IMR-90 (cell line): Measurements from ENCODE around the gene YWHAG. TPM values are rescaled to one million over a fixed set of nuclear protein-coding genes. Genes with fewer than 3 reads are reported as not detected.

Source experiments
- ATAC-seq: fragments of 200-7000 bp; cut with Tn5 transposase; 2 replicates; pipeline ENCODE4 v1.9.1; 2020; ENCODE audit warnings: low read depth, mild to moderate bottlenecking, moderate library complexity
- BruUV-seq: library from RNA; stranded (reverse); fragments of 400-500 nt; replicated peaks from 2 replicates; lab custom pipeline; 2021; lab: Mats Ljungman, UMichigan
- CTCF ChIA-PET: fragments of 300-600 bp; formaldehyde crosslinking; extraction: SDS; loops from one replicate; lab custom pipeline; 2021; ENCODE audit warnings: antibody characterized with exemption; lab: Yijun Ruan, JAX
- POLR2A ChIA-PET: fragments of 300-600 bp; sonication (Branson Sonifier 250); formaldehyde crosslinking; loops from one replicate; lab custom pipeline; 2022; ENCODE audit warnings: antibody characterized with exemption; ENCODE audit not compliant: unreplicated experiment; lab: Charles Lee
- DNase-seq: peaks from one replicate; pipeline ENCODE4 v3.0.0; 2013
- H2AFZ ChIP-seq: replicated peaks from 2 replicates; pipeline ENCODE3; 2013; ENCODE audit warnings: low read length, mild to moderate bottlenecking; ENCODE audit not compliant: poor library complexity
- H2AK5ac ChIP-seq: 2 replicates; pipeline ENCODE4 v1.6.1; 2013; ENCODE audit warnings: low read depth, low read length, inconsistent platforms
- H2AK9ac ChIP-seq: replicated peaks from 2 replicates; pipeline ENCODE3; 2013; ENCODE audit warnings: mild to moderate bottlenecking, low read depth, low read length, moderate library complexity; ENCODE audit not compliant: poor library complexity
- H2BK120ac ChIP-seq: 2 replicates; pipeline ENCODE4 v1.6.1; 2013; ENCODE audit warnings: low read depth, low read length, inconsistent platforms
- H2BK15ac ChIP-seq: 3 replicates; pipeline ENCODE4 v1.6.1; 2013; ENCODE audit warnings: low read depth, low read length, inconsistent platforms
- H2BK20ac ChIP-seq: 2 replicates; pipeline ENCODE4 v1.6.1; 2013; ENCODE audit warnings: low read depth, mild to moderate bottlenecking, inconsistent platforms, low read length, moderate library complexity
- H2BK5ac ChIP-seq: 2 replicates; pipeline ENCODE4 v1.6.1; 2013; ENCODE audit warnings: mild to moderate bottlenecking, low read depth, low read length, inconsistent platforms; ENCODE audit not compliant: poor library complexity, severe bottlenecking
- H3K14ac ChIP-seq: replicated peaks from 2 replicates; pipeline ENCODE4 v1.6.1; 2013; ENCODE audit warnings: low read depth, low read length, inconsistent platforms
- H3K18ac ChIP-seq: 2 replicates; pipeline ENCODE4 v1.6.1; 2013; ENCODE audit warnings: low read depth, low read length, control low read depth
- H3K23ac ChIP-seq: 2 replicates; pipeline ENCODE4 v1.6.1; 2013; ENCODE audit warnings: low read depth, low read length, inconsistent platforms
- H3K27ac ChIP-seq: 2 replicates; pipeline ENCODE4 v1.5.1; 2013; ENCODE audit warnings: mild to moderate bottlenecking, control low read depth, low read length; ENCODE audit not compliant: insufficient read depth
- H3K27me3 ChIP-seq: 2 replicates; pipeline ENCODE4 v1.6.1; 2013; ENCODE audit warnings: low read length; ENCODE audit not compliant: control insufficient read depth, insufficient read depth
- H3K36me3 ChIP-seq: 2 replicates; pipeline ENCODE4 v1.6.1; 2013; ENCODE audit warnings: low read length, mixed read lengths; ENCODE audit not compliant: control insufficient read depth, insufficient read depth
- H3K4ac ChIP-seq: 2 replicates; pipeline ENCODE4 v1.6.1; 2013; ENCODE audit warnings: low read depth, low read length, inconsistent platforms
- H3K4me1 ChIP-seq: 2 replicates; pipeline ENCODE4 v1.6.1; 2013; ENCODE audit warnings: low read length, mixed read lengths; ENCODE audit not compliant: control insufficient read depth, insufficient read depth
- H3K4me2 ChIP-seq: 2 replicates; pipeline ENCODE4 v1.6.1; 2013; ENCODE audit warnings: low read depth, mild to moderate bottlenecking, control low read depth, low read length, moderate library complexity
- H3K4me3 ChIP-seq: 2 replicates; pipeline ENCODE4 v1.5.1; 2013; ENCODE audit warnings: low read depth, mild to moderate bottlenecking, control low read depth, low read length, moderate library complexity; ENCODE audit not compliant: insufficient read depth
- H3K56ac ChIP-seq: 2 replicates; pipeline ENCODE4 v1.6.1; 2013; ENCODE audit warnings: low read length, inconsistent platforms; ENCODE audit not compliant: insufficient read depth; ENCODE audit errors: extremely low read depth
- H3K79me1 ChIP-seq, 2 experiments: 2 replicates each; pipeline ENCODE4 v1.6.1; 2013; ENCODE audit warnings: low read length in 2 of 2, inconsistent platforms in 1 of 2, low read depth in 1 of 2
- H3K9ac ChIP-seq: 2 replicates; pipeline ENCODE4 v1.6.1; 2013; ENCODE audit warnings: low read depth, low read length, control low read depth
- H3K9me1 ChIP-seq: 2 replicates; pipeline ENCODE4 v1.6.1; 2013; ENCODE audit warnings: low read length, inconsistent platforms; ENCODE audit not compliant: insufficient read depth
- H3K9me3 ChIP-seq: 2 replicates; pipeline ENCODE4 v1.6.1; 2013; ENCODE audit warnings: low read length; ENCODE audit not compliant: control insufficient read depth, insufficient read depth
- H4K20me1 ChIP-seq: 2 replicates; pipeline ENCODE4 v1.6.1; 2013; ENCODE audit warnings: low read length, inconsistent platforms; ENCODE audit not compliant: insufficient read depth
- H4K5ac ChIP-seq: 2 replicates; pipeline ENCODE4 v1.6.1; 2013; ENCODE audit warnings: mild to moderate bottlenecking, low read depth, low read length, control low read depth
- H4K8ac ChIP-seq, 2 experiments: 2 replicates each; pipeline ENCODE4 v1.6.1; 2013; ENCODE audit warnings: low read depth in 2 of 2, low read length in 2 of 2, control low read depth in 1 of 2, inconsistent platforms in 1 of 2
- H4K91ac ChIP-seq: 2 replicates; pipeline ENCODE4 v1.6.1; 2013; ENCODE audit warnings: low read depth, low read length, inconsistent platforms; ENCODE audit not compliant: insufficient read depth
- CEBPB ChIP-seq: IDR thresholded peaks from 2 replicates; pipeline ENCODE4 v1.6.1; 2012; ENCODE audit warnings: low read depth, low read length, improper control_type of control experiment
- RCOR1 ChIP-seq: IDR thresholded peaks from 2 replicates; pipeline ENCODE4 v1.6.1; 2012; ENCODE audit warnings: mild to moderate bottlenecking, low read length, improper control_type of control experiment; ENCODE audit not compliant: insufficient replicate concordance
- WGBS, 2 experiments: methylation state at CpG; one replicate each; pipeline versions ENCODE4 v1.1.5 to v1.1.7; 2013; ENCODE audit warnings: missing lambda C conversion rate in 2 of 2; ENCODE audit not compliant: insufficient read length in 1 of 2; ENCODE audit errors: extremely low coverage in 2 of 2; 5-methylcytosine and 5-hydroxymethylcytosine counted together
- dilution Hi-C: fragments of 300-500 bp; cut with HindIII; formaldehyde crosslinking; loops from one replicate; pipeline ENCODE4 v1.14.3; 2018; ENCODE audit warnings: low sequenced_read_pairs; ENCODE audit not compliant: unreplicated experiment
- in situ Hi-C: fragments of 300-500 bp; cut with MboI; formaldehyde crosslinking; loops from 3 replicates; pipeline ENCODE4 v1.14.3; 2019; ENCODE audit warnings: low sequenced_read_pairs, inconsistent platforms, mixed read lengths
- intact Hi-C: fragments of 100-400 bp; cut with micrococcal nuclease; formaldehyde crosslinking; loops from 2 replicates; pipeline ENCODE4 v1.10.0; 2022
- polyA plus RNA-seq, 3 experiments: library from polyadenylated mRNA; depleted of rRNA; stranded (reverse); fragments of >200 nt; gene quantifications; 2 replicates each; pipeline ENCODE4 v1.2.3, GENCODE V29; 2012; ENCODE audit warnings: low replicate concordance in 1 of 3
- total RNA-seq: library from RNA; depleted of rRNA; stranded (reverse); fragments of >200 nt; gene quantifications from 2 replicates; pipeline ENCODE4 v1.2.3, GENCODE V29; 2012

YWHAG gene
- total and polyA plus RNA-seq, 2 of the 4 experiments (the other 2 are of a cell fraction): 40.1 to 64.9 TPM

GRCh38 chr7:76325092-76325491, 33.7 kb downstream of the YWHAG start:
- CTCF ChIA-PET: no interaction called here
- no peak overlapping the region for H2BK15ac ChIP-seq
- WGBS, 2 experiments: 100% methylated on average over 1 of the region's 11 CpGs; no CpG with 5 or more reads in 1 of the 2 experiments
- H2AFZ ChIP-seq: no peak overlapping the region
- DNase-seq (no peak), ATAC-seq (no peak)
- H3K9me3 ChIP-seq: no peaks in the 10 kb centered on the region
- H3K56ac ChIP-seq: no peak overlapping the region
- H4K91ac ChIP-seq: no peak overlapping the region
- intact Hi-C loops: no loop called here
- no peak overlapping the region for H2AK5ac ChIP-seq
- H4K8ac ChIP-seq: no peak overlapping the region
- H3K14ac ChIP-seq: no peak overlapping the region
- H2BK120ac ChIP-seq: no peak overlapping the region
- H3K27me3 ChIP-seq: no peaks in the 10 kb centered on the region
- H3K4me2 ChIP-seq: no peak overlapping the region
- H3K79me1 ChIP-seq: peaks cover 20 to 85% of the 10 kb centered on the region in 2 experiments
- no peak overlapping the region for H2BK20ac ChIP-seq
- H3K23ac ChIP-seq: no peak overlapping the region
- H3K4ac ChIP-seq: no peak overlapping the region
- dilution Hi-C loops: no loop called here
- TF ChIP-seq RCOR1 (no peak), CEBPB (no peak)
- no peak overlapping the region for H3K9ac ChIP-seq
- H2BK5ac ChIP-seq: no peak overlapping the region
- POLR2A ChIA-PET: no interaction called here
- peaks cover 42% of the 10 kb centered on the region for H3K36me3 ChIP-seq
- H3K27ac ChIP-seq: no peak overlapping the region
- H3K4me1 ChIP-seq: peaks cover 8% of the 10 kb centered on the region; the same call in 1 of the 2 replicates
- H3K4me3 ChIP-seq: no peak overlapping the region
- peaks cover 76% of the 10 kb centered on the region for H4K20me1 ChIP-seq
- no peak overlapping the region for H2AK9ac ChIP-seq
- no peak overlapping the region for H4K5ac ChIP-seq
- no peak overlapping the region for H3K18ac ChIP-seq
- in situ Hi-C loops: no loop called here
- H3K9me1 ChIP-seq: peaks cover 26% of the 10 kb centered on the region
- BruUV-seq: no TSS peak
